AG04449 (cell line): ENCODE results near the gene RIC8B.

ENCODE experiments used
- CTCF ChIA-PET: fragments of 350-600 bp; formaldehyde crosslinking; extraction: SDS; loops from one replicate; lab custom pipeline; 2021; ENCODE audit warnings: antibody characterized with exemption; lab: Yijun Ruan, JAX
- POLR2A ChIA-PET: fragments of 400-600, 350-600 bp; formaldehyde crosslinking; extraction: SDS; loops from one replicate; lab custom pipeline; 2020; ENCODE audit warnings: antibody characterized with exemption, inconsistent platforms; lab: Yijun Ruan, JAX
- DNase-seq: peaks from one replicate; pipeline ENCODE4 v3.0.0-alpha.2; 2010; ENCODE audit warnings: low read depth, low spot score
- H3K4me3 ChIP-seq: 2 replicates; pipeline ENCODE4 v1.5.1; 2011; ENCODE audit warnings: low read depth, mild to moderate bottlenecking, control low read depth, low read length
- TF ChIP-seq, protein P1 (sequence below): IDR thresholded peaks from one replicate; pipeline ENCODE4 v1.5.1; 2011; ENCODE audit warnings: mild to moderate bottlenecking, moderate library complexity, low read length, control low read depth, inconsistent platforms; ENCODE audit not compliant: insufficient read depth; ENCODE audit errors: missing control alignments

RIC8B gene

DNA sequence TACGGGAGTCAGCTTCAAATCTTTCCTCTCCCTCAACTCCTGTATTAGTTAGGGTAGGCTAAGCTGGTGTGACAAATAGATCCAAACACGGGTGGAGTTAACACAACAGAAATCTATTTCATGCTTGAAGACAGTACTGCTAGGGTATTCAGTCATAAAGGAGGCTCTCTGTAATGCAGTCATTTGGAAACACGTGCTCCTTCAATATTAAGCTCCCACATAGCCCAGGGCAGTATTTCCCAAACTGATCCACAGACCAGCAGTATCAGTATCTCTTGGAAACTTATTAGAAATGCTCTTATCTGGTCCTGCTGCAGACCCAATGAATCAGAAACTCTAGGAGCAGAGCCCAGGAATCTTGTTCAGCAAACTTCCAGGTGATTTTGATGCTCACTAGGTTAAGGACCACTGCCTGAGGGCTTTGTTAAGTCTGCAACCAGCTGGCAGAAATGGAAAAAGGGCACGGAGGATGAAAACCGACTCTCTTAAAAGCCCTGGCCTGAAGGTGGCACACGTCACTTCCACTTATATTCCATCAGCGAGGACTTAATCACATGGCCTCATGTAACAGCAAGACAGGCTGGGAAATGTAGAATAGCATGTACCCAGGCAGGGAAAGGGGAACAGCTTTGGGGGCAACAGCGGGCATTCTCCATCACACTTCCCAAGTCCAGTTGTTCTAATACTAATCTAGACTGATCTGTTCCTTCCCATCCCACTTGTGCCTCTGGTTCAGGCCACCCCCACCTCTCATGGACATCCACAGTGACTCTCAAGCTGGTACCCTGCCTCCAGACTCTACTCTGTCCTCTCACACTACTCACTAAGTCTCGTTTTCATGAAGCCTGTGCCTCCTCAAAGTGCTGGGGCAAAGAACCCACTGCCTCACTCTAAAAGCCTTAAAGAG lies 38.2 kb upstream of the RIC8B start:
- ChIA-PET CTCF (no interaction called here), POLR2A (no interaction called here)

DNA sequence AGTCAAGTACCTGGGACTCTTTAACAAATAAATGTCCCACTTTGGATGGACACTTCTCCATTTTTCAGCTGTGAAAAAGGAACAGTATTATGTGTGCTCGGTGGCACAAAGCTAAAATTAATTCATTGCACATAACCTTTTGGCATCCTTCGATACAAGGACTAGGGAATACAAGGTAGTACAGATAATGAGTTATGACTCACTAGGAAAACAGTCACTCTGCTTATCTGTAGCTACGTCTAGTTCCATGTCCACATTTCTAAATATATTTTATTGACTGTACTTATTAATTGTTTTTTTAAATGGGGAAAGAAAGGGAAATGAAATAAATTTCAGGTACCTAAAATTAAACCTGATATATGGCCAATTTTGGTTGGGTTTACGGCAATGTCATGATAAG lies 35.2 kb upstream of the RIC8B start:
- DNase-seq: no peak
- ChIA-PET POLR2A (no interaction called here), CTCF (interaction anchor here (0.6 kb wide), 1 partner anchor 345 kb away, joined by 3 read pairs; no protein-coding TSS in a partner anchor)
- H3K4me3 ChIP-seq: no peak overlapping the region
- TF ChIP-seq, protein P1, sequence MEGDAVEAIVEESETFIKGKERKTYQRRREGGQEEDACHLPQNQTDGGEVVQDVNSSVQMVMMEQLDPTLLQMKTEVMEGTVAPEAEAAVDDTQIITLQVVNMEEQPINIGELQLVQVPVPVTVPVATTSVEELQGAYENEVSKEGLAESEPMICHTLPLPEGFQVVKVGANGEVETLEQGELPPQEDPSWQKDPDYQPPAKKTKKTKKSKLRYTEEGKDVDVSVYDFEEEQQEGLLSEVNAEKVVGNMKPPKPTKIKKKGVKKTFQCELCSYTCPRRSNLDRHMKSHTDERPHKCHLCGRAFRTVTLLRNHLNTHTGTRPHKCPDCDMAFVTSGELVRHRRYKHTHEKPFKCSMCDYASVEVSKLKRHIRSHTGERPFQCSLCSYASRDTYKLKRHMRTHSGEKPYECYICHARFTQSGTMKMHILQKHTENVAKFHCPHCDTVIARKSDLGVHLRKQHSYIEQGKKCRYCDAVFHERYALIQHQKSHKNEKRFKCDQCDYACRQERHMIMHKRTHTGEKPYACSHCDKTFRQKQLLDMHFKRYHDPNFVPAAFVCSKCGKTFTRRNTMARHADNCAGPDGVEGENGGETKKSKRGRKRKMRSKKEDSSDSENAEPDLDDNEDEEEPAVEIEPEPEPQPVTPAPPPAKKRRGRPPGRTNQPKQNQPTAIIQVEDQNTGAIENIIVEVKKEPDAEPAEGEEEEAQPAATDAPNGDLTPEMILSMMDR: no peak

More for the DNA sequence above, 38.2 kb upstream of the RIC8B start:
- TF ChIP-seq, protein P1: no peak
- DNase-seq: no peak
- H3K4me3 ChIP-seq: no peak overlapping the region

DNA sequence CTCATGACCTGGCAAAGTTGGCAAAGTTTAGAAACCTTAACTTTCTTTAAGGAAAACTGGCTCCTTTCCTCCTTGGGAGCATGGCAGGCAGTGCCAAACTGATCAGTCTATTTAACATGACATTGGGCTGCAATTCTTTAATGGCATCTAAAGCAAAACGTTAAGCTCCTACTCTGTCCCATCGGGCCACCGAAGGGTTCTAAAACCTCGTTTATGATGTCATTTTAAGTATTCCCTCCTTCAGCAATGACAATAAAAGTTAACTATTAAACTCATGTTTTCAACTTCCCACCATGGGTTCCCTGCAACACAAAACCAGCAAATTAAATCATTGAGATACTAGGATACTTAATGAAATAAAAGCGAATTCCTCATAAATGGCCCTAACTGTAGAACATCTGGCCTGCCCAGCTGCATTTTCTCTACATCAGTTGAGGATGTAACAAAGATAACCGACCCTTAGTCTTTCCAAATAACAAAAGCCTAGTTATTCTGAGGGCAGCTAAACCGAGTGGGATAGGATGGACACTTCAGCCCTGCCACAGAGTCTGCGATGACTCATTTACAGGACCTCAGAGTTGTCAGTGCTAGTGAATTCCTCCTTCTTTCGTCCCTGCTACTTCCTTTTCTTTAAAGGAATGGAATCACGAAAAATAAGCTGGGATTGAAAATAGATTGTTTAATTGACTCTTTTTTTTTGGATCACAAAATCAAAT lies 34.5 kb upstream of the RIC8B start:
- POLR2A ChIA-PET: no interaction called here
- CTCF ChIA-PET: no interaction called here
- DNase-seq: no peak
- H3K4me3 ChIP-seq: no peak overlapping the region
- TF ChIP-seq, protein P1: no peak

DNA sequence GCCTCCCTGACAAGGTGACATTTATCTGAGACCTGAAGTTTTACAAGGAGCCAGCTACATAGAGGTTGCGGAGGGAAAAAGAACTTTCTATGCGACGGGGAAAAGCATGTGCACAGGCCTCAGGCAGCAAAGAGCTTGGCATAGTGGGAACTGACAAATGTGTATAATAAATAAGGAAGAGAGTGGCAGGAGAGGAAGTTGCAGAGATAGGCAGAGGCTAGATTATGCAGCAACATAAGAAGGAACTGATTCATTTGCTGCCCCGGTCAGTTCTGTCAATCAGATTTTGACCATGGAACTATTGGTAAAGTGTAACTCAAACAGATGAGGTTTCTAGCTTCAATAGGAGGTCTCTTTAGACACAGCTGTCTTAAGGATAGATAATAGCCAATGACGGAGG lies 33.7 kb upstream of the RIC8B start:
- no peak overlapping the region for H3K4me3 ChIP-seq
- POLR2A ChIA-PET: no interaction called here
- CTCF ChIA-PET: no interaction called here
- no peak for DNase-seq
- TF ChIP-seq, protein P1: no peak

DNA sequence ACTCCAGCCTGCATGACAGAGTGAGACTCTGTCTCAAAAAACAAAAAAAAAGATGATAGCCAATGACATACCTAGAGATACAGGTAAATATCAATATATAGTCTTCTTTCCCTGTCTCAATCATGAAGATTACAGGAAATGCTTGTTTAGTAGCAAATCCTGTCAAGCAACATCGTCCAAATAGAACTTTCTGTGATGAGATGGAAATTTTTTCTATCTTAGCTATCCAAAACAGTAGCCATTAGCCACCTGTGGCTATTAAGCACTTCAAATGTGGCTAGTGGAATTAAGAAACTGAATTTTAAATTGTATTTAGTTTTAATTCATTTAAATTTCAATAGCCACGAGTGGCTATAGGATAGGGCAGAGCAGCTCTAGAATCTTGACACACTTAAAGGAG lies 33.2 kb upstream of the RIC8B start:
- ChIA-PET CTCF (no interaction called here), POLR2A (no interaction called here)
- TF ChIP-seq, protein P1: no peak

DNA sequence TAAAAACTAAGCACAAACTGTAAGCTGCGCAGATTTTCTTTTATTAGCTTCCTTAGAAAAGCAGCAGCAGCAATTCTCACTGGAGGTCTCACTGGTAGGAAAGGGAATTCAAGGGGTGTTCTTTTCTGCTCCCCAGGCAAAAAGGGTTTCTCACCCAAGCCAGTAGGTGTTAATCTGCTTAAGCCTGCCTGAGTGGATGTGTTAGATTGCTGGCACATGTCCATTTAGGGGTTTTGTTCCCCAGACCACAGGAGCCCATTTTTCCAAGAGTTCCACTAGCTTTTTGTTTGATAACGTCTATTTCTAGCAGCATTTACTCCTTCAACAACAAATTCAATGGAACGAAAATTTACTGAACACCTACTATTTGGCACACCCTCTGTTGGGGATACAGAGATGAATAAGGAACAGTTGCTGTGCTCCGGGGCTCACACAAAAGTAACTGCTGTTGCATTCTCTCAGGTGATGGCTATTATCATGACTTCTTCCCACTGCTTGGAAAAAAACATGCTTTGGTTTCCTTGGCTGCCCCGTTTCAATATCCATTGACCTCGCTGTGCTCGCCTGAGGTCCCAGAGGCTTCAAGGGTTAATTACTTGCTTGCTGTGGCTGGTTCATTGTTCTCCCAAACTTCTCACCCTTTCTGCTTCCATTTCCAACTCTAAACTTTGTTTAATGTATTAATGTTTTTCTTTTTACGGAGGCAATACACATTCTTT lies 31.1 kb upstream of the RIC8B start:
- ChIA-PET CTCF (no interaction called here), POLR2A (no interaction called here)
- no peak for DNase-seq
- H3K4me3 ChIP-seq: no peak overlapping the region
- TF ChIP-seq, protein P1: no peak

More for the DNA sequence above, 33.2 kb upstream of the RIC8B start:
- no peak for DNase-seq
- H3K4me3 ChIP-seq: no peak overlapping the region
